SHP77 (cell line): ENCODE data around the gene PPIC.
A peak's percentile ranks its signal among the peaks of the same experiment; 100 is the strongest.

Experiments
- DNase-seq, 2 experiments: peaks; one replicate each; lab custom pipeline; 2025; lab: John Stamatoyannopoulos, UW

The PPIC gene

DNA sequence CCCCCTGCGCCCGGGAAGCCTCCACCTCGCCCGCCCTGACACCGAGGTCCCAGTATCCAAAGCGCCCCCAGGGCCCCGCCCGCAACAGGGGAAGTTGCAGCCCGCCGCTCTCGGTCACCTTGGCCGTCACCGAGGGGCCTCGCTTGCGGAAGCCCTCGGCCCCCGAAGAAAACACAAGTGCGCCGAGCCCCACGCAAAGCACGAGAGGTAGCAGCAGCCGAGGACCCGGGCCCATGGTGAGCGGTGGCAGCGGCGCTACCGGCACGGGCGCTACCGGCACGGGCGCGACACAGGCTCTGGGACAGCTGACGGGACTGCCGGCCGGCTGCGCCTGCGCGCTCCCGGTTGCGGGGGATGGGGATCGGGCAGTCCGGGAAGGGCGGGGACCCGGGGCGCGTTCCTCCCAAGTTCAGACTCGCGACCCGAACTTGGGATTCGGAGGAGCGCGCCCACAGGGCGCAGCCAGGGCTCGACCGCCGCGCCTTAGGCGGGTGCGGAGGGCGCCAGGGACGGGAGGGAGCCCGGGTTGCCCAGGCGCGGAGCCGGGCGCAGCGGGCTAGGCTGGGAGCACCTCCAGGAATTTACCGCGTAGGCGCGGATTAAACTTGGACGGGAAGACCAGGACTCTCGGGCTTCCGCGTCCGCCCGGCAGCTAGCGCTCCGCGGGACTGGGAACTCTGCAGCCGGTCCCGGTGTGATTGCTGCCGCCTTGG, at the start of gene PPIC:
Gene PPIC (minus strand): TSS at position 335 of the 713 bp plus-strand sequence. CDS start 100 bp downstream, at position 235.
- DNase-seq = peak; percentile 36 to 71

DNA sequence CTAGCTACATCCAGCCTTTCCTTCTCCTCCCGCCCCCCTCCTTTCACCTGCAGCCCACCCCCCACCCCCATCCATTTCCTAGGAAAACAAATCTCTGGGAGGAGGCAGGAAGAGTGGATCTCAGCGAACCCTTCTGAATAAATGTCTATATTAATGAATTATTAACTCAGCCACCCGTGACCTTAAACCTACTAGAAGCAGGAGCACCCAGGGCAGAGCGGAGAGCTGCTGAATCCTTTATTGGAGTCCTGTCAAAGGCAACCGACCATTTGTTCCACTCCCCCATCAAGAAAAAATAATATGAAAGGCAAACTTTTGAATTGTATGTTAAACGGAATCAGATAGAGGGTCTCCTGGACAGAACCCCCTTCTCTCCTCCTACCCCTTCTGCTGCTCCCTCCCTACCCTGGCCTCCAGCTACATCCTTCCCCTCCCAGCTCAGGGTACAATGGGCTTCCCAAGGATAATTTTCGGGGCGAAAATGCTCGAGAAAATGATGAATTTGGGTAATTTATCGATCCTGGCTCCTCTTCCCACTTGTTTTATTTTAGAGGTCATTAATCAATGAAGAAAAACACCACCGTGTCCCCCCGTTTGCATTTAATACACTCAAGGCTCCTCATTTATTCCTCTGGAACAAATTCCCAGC, 49.2 kb upstream of the PPIC start:
- no peak for DNase-seq

DNA sequence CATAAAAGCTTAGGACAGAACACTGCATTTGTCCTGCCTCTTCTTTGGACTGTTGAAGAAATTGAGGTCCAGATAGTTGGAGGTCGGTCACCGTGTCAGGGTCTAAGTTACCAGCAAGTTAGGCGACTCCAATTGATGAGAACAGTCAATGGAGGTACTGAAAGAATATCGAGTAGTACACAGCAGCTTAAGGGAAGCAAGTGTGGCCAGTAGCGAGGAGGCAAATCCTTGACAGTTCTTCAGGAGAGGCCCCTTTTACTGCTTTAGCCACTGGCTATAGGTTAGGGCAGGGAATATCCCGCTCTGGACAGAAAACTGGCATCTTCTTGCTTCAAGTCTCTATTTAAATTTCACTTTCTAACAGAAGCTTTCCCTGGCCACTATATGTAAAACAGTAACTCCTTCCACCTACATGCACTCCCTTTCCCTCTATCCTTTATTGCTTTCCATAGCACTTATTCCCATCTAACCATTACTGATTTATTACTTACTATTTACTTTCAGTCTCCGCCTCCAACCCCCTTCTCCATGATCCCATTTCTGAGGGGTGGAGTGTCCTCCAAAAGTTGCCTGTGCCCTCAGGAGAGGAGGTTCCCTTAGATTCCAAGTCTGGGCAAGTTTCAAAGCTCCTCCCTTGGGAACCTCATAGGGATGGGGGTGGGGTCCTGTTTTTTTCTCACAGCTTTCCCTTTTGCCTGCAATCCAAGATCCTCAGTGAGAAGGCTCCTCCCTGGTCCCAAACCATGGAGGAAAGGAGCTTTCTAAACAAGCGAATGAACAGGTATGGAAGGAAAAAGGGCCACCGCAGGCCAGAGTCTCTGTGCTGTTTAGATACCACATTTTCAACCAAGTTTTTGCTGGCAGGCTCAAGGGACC, 48.4 kb upstream of the PPIC start:
- DNase-seq = no peak

DNA sequence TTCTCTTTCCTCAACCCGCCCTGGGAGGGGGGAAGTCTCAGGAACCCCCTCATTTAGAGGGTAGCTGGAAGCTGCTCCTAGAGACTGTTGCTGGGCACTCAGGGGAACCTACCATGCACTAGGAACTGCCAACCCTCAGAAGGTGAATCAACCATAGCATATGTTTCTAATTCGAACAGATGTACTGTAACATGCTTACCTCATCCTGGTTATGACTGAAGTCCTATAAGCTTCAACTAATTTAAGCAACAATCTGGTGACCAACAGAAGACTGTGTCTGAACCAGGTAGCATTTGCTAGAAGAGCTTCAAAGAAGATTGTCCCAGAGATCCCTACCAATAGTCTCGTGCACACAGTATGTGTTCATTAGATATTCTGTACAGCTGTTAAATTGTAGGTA, 46.8 kb upstream of the PPIC start:
- DNase-seq = no peak

DNA sequence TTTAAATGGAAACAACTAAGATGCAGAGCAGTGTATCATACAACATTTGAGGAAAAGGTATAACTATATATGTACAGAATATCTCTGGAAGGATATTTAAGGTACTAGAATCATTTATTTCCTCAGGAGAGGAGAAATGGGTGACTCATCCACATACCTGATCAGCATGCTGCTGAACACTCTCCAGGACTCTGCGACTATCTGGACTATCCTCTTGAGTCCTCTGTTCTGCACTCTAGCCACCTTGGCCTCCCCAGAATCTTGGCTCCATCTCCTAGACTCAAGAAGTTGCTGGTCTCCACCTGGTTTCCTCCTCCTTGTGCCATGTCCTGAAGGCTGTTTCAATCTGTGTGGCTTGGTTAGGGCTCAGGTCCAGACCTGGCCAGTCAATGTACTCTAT, 43.7 kb upstream of the PPIC start:
- DNase-seq = no peak

DNA sequence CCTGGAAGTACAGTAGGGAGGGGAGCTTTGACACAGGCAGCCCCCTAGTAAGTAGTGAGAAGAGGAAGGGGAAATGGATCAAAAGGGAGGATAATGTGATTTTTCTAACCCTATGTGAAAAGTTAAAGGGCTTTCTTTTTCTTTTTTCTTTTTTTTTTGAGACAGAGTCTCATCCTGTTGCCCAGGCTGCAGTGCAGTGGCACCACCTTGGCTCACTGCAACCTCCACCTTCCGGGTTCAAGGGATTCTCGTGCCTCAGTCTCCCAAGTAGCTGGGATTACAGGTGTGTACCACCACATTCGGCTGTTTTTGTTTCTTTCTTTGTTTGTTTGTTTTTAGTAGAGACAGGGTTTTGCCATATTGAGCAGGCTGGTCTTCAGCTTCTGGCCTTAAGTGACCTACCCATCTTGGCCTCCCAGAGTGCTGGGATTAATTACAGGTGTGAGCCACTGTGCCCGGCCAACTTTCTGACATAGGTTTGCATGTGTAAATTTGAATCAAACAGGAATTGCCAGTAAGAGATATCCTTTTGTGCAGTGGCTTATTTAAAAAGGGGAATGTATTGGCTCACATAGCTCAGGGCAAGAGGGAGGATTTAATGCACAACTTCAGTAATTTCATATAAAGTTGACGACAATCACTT, 39.1 kb upstream of the PPIC start:
- no peak for DNase-seq

DNA sequence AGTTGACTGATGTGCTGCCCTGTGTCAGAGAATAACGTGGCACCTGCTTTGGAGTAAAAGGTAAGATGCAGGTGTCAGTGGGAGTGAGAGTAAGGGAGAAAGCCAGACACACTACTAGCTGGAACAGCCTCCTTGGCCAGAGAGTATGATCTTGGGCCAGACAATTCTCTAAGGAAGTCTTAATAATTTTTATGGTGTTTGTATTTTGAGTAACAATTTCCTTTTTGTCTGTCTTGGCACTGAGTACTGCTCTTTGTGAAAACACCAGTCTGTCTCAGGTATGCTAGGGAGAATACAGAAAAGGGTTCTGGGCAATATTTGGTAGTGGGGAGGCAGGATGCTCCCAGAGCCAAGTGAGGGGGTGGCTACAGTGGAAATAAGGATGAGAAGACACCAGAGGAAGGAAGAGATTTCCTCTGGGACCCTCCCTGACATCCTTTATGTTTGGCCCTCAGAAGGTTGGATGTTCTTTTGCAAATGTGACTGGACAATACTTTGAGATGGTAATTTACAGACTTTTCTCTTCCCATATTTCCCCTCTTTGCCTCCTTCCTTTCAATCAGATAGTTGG, 31.9 kb upstream of the PPIC start:
- no peak for DNase-seq

DNA sequence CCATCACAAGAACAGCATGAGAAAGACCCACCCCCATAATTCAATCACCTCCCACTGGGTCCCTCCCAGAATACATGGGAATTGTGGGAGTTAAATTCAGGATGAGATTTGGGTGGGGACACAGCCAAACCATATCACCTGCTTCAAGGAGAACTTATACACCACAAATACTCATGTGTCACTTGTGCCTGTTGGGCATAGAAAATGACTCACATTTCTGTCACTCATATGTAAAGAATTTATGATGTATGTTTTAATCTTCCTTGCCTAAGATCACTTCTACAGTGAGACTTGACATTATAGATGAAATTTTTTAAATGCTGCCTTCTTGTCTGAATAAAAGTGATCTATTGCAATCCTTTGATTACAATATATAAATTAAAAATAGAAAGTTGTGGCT, 29.5 kb upstream of the PPIC start:
- DNase-seq = no peak

DNA sequence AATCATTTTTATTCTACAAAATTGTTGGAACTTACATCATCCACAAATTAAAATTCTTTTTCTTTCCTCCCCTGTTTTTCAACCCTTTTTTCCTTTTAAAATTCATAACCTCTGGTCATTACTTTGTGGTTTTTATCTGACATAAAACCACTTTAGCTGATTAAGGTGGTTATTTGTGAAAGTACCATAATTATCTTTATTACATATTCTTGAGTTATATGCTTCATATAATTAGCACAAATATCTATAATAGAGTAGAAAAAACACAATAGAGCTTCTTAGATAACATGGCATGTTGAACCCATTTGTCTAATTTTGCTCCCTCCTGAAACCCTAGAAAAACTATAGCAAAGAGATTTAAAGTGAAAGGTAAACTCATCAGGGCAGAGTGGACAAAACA, 22.9 kb upstream of the PPIC start:
- DNase-seq = no peak

DNA sequence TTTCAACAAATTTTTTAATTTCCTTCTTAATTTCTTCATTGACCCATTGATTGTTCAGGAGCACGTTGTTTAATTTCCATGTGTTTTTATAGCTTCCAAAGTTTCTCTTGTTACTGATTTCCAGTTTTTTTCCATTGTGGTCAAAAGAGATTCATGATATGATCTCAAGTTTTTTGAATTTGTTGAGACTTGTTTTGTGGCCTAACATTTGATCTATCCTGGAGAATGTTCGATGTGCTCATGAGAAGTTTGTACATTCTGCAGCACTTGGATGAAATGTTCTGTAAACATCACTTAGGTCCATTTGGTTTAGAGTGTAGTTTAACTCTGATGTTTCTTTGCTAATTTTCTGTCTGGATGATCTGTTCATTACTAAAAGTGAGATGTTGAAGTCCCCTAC, 14.7 kb upstream of the PPIC start:
- no peak for DNase-seq

DNA sequence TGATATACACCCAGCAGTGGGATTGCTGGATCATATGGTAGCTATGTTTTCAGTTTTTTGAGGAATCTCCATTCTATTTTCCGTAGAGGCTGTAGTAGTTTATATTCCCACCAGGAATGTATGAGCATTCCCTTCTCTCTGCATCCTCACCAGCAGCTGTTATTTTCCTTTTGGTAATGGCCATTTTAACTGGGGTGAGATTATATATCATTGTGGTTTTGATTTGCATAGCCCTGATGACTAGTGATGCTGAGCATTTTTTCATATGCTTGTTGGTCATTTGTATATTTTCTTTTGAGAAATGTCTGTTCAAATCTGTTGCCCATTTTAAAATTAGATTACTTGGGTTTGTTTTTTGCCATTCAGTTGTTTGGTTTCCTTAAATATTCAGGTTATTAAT, 11.2 kb upstream of the PPIC start:
- no peak for DNase-seq

DNA sequence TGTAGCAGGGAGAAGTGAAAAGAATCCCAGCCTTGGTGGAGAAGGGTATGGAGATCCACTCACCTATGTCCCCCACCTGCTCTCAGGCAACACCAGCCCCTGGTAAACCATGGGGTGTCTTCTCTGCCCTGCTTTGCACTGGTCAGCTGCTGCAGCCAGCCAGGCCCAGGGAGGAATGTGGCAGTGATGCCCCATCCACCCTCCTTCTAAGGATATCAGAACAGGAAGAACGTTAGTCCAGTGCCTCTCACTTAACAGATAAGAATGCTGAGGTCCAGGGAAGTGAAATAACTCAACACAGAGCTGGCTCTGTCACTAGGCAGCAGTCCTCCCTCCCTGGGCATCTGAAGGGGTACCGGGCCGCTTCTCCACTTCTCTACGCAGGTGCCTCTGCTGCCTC, 9.7 kb upstream of the PPIC start:
- DNase-seq = no peak

DNA sequence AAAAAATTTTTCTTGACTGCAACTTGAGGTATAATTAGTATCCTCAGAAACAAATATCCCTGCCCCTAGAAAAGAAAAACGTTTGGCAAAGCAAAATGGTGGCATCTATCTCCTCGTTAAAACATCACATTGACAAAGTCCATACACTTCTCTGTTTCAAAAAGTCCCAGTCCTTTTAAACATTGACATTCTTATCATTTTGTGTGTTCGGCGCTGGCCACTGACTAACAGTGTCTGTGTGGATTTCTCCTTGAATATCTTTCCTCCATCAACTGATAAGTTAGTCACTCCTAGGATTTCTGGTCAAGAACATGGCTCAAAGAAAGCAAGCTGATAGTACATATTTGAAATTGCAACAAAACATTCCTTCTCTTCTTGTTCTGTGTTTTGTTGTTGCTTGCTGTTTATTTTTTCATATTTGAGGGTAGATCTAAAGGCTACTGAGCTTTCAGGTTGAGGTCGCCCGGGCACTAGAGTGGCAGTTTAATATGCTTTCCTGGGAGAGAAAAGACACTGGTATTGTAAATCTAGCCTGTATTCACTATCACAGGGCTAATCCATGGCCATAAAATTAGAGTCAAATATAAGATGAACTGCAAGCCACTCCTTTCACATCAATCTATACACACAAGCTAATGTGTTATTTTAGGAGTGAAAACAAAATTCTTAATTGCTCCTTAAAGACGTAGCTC, 8.5 kb upstream of the PPIC start:
- DNase-seq = no peak

DNA sequence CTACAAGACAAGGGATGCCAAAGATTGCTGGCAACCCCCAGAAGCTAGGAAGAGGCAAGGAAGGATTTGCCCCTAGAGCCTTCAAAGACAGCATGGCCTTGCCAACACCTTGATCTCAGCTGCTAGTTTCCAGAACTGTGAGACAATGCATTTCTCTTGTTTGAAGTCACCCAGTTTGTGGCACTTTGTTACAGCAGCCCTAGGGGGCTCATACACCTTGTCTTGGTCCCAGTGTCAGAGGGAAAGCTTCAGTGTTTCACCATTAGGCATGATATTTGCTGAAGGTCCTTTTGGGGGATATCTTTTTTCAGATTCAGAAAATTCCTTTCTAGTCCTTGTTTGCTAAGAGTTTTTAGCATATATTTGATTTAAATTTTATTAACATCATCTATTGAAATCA, 3.1 kb upstream of the PPIC start:
- DNase-seq = no peak

DNA sequence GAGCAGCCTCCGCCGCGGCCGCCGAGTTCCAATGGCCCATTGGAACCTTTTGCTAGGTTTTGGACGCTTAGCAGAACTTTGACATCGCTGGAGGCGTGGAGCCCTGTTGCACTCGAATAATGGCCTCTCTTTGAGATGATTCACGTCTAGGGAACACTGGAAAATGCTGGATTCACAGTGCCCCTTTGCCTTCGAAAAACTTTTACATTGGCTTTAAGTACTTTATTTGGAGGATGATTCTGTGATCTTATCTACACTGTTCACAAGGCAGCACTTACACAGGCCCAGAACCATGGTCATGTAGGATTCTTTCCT, 536 bp upstream of the PPIC start:
- DNase-seq = peak in 1 of 2 experiments; percentile 19

DNA sequence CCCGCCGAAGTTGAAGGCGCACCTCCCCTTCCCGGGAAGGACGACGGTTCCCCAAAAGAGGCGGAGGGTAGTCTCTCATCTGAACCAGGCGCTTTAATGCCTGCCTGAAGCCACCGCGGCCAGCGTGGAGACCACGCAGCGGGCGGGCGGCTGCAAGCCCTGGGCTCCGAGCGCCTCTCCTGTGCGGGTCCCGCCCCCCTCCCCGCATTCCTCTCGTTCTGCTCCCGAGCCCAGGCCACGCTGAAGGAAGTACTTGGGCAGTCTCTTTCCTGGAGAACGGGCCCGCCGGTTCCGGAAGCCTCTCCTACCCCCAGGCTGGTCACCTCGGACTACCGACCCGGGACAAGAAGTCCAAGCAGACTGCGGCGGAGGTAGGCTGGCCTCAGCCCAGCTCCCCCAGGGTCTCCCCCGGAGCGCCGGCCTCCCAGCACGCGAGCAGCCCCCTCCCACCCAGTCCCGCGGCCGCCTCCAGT, 571 bp downstream of the PPIC start:
- peak; percentile 3 to 47 for DNase-seq

DNA sequence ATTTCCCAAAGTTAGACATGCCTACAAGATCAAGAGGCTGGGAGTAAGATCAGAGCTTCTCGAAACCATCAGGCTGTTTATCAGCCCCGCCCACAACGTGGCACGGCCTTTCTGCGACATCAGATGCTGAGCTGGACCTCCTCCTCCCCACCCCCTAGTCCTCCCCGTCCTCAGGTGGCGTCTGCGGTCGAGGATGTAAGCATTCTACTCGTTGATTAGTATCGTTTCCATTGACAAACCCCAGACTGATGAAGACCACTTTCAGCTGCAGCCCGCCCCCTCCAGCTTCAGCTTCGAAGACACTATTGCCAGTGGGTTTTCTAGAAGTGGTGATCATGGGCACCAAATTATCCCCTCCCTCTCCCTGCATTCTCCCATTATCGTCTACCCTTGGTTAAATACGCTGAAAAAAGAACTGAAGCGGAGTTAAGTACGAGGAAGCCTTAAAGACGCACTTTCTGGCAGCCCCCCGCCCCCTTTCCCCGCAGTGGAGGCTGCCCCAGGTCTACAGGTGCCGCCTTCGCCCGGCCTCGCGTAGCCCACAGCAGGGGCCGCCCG, 1.1 kb downstream of the PPIC start:
- peak; percentile 25 to 75 for DNase-seq

DNA sequence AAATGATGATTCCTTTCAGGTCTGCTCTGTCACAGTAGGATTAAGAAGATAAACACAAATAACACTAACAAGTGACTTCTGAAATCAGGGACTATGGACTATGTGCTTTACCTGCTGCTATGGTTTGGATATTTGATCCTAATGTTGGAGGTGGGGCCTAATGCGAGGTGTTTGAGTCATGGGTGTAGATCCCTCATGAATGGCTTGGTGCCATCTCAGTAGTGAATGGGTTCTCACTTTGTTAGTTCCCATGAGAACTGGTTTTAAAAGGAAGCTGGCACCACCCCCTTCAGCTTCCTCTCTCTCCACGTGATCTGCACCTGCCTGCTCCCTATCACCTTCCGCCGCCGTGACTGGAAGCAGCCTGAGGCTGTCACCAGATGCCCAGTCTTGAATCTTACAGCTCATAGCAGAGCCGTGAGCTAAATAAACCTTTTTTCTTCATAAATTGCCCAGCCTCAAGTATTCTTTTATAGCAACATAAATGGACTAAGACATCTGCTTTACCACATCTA, 3.3 kb downstream of the PPIC start:
- no peak for DNase-seq

DNA sequence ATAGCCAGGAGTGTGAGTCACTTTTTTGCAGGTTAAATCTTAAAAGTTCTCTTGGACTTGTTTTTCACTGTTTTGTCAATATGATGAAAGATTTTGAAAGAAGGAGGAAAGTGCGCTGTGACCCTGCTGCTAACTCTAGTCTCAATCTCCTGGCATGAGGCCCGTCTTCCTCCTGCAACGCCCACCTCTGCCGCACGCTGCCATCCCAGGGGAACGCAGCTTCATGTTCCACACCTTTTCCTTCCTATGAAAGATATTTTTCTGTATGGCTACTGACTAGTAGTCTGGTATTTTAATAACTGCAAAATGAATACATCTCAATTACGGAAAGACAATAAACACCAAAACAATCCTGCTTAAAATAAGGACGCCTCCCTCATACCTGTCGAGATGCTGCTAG, 8.3 kb downstream of the PPIC start:
- DNase-seq = no peak

DNA sequence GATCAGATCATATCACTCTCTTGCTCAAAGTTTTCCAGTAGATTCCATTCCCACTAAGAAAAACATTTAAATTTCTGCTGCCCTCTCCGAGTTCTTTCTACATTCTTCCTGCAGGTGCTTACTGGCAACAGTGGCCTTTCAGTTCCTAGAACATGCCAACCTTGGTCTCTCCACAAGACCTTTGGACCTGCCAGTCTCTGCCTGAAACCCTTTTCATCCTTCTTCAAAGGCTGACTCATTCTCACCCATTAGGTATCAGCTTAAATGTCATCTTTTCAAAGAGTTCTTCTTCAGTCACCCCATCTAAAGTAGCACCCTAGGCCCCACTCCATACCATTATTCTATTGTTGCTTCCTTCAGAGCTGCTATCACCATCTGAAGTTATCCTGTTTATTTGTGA, 21.8 kb downstream of the PPIC start:
- DNase-seq = no peak

DNA sequence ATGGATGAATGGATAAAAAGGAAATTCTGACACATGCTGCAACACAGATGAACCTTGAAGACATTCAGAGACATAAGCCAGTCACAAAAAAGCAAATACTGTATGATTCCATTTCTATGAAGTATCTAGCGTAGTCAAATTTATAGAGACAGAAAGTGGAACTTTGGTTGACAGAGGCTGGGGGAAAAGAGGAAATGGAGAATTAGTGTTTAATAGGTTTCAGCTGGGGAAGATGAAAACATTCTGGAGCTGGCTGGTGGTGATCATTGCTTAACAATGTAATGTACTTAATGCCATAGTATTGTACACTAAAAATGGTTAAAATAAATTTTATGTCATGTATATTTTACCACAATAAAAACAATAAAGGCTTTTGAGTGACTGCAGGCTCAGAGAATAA, 24.2 kb downstream of the PPIC start:
- no peak for DNase-seq
